Activated T-cell treated with anti-CD3 and anti-CD28 coated beads, Interleukin-2, amount 50 U/mL, for 48 hours (primary cell): ENCODE data around the gene ZFPM1.
"Not testable (repeated sequence)": the region's sequence is repeated elsewhere in the genome, so short reads cannot be mapped to it uniquely, and the experiment has no call there.

Source experiments
- DNase-seq, 2 experiments: peaks; one replicate each; pipeline ENCODE4 v3.0.0-alpha.2; 2020

The ZFPM1 gene

GRCh38 chr16:88467541-88467944 is 14.5 kb downstream of the ZFPM1 start:
- DNase-seq, result no peak

- peak in 1 of 2 experiments; percentile 47 for DNase-seq
These were observed 15.4 kb downstream of the ZFPM1 start for GRCh38 chr16:88468275-88469129.

GRCh38 chr16:88469615-88470395 is 16.7 kb downstream of the ZFPM1 start:
- peak; percentile 46 to 47 for DNase-seq

- not testable (repeated sequence) for DNase-seq
These were observed 17.3 kb downstream of the ZFPM1 start for GRCh38 chr16:88470396-88470680.

GRCh38 chr16:88470696-88471095 is 17.6 kb downstream of the ZFPM1 start:
- DNase-seq, result not testable (repeated sequence)

- DNase-seq, result no peak
These were observed 18.0 kb downstream of the ZFPM1 start for GRCh38 chr16:88471115-88471514.

GRCh38 chr16:88471575-88471974 is 18.5 kb downstream of the ZFPM1 start:
- DNase-seq, result no peak

GRCh38 chr16:88472069-88472468 is 19.0 kb downstream of the ZFPM1 start:
- no peak for DNase-seq

- no peak for DNase-seq
These were observed 19.6 kb downstream of the ZFPM1 start for GRCh38 chr16:88472637-88473205.

GRCh38 chr16:88473666-88474534 is 20.8 kb downstream of the ZFPM1 start:
- no peak for DNase-seq

GRCh38 chr16:88475037-88475436 is 22.0 kb downstream of the ZFPM1 start:
- DNase-seq, result no peak

- DNase-seq, result no peak
These were observed 23.1 kb downstream of the ZFPM1 start for GRCh38 chr16:88476203-88476602.

- DNase-seq, result no peak
These were observed 23.8 kb downstream of the ZFPM1 start for GRCh38 chr16:88476817-88477397.

GRCh38 chr16:88477631-88478519 is 24.8 kb downstream of the ZFPM1 start:
- DNase-seq, result peak in 1 of 2 experiments; percentile 52

- DNase-seq, result no peak
These were observed 26.1 kb downstream of the ZFPM1 start for GRCh38 chr16:88478889-88479792.

- no peak for DNase-seq
These were observed 27.0 kb downstream of the ZFPM1 start for GRCh38 chr16:88479793-88480760.

- no peak for DNase-seq
These were observed 27.7 kb downstream of the ZFPM1 start for GRCh38 chr16:88480829-88481228.

GRCh38 chr16:88481851-88482250 is 28.8 kb downstream of the ZFPM1 start:
- DNase-seq, result no peak
